SHP77 treated with DMSO at 0.1 percent for 48 hours (cell line): ENCODE results near the gene DRC3.

Experiments used
- DNase-seq: peaks from one replicate; lab custom pipeline; 2025; lab: John Stamatoyannopoulos, UW

The DRC3 gene

GRCh38 chr17:17966399-17966798 lies 6.3 kb upstream of the DRC3 start:
- DNase-seq: no peak

- no peak for DNase-seq
These were observed 1.8 kb upstream of the DRC3 start for GRCh38 chr17:17970699-17971430.

- no peak for DNase-seq
These were observed 1.1 kb upstream of the DRC3 start for GRCh38 chr17:17971431-17972125.

GRCh38 chr17:17972952-17973254 lies 241 bp downstream of the DRC3 start:
- no peak for DNase-seq

GRCh38 chr17:17975436-17975835 lies 2.8 kb downstream of the DRC3 start:
- no peak for DNase-seq

- no peak for DNase-seq
These were observed 4.4 kb downstream of the DRC3 start for GRCh38 chr17:17976931-17977570.

GRCh38 chr17:17978481-17979424 lies 6.1 kb downstream of the DRC3 start:
- DNase-seq: no peak

- DNase-seq: no peak
These were observed 7.1 kb downstream of the DRC3 start for GRCh38 chr17:17979778-17980177.

GRCh38 chr17:17981330-17981729 lies 8.7 kb downstream of the DRC3 start:
- DNase-seq: no peak

- DNase-seq: no peak
These were observed 10.1 kb downstream of the DRC3 start for GRCh38 chr17:17982801-17983200.

- DNase-seq: no peak
These were observed 10.7 kb downstream of the DRC3 start for GRCh38 chr17:17983376-17983775.

GRCh38 chr17:17983776-17984175 lies 11.1 kb downstream of the DRC3 start:
- no peak for DNase-seq

GRCh38 chr17:17985153-17985552 lies 12.5 kb downstream of the DRC3 start:
- no peak for DNase-seq

GRCh38 chr17:17985555-17985954 lies 12.9 kb downstream of the DRC3 start:
- DNase-seq: no peak

- DNase-seq: no peak
These were observed 14.7 kb downstream of the DRC3 start for GRCh38 chr17:17987187-17987896.

GRCh38 chr17:17987901-17988300 lies 15.2 kb downstream of the DRC3 start:
- no peak for DNase-seq

GRCh38 chr17:17988427-17988945 lies 15.8 kb downstream of the DRC3 start:
- no peak for DNase-seq

- no peak for DNase-seq
These were observed 16.4 kb downstream of the DRC3 start for GRCh38 chr17:17989081-17989480.

GRCh38 chr17:17989618-17990017 lies 17.0 kb downstream of the DRC3 start:
- DNase-seq: no peak

- no peak for DNase-seq
These were observed 17.6 kb downstream of the DRC3 start for GRCh38 chr17:17990282-17990681.

GRCh38 chr17:17993366-17993765 lies 20.7 kb downstream of the DRC3 start:
- DNase-seq: no peak
